Natural killer cell (primary cell): ENCODE results near the gene CDK5RAP1. TPM values are rescaled to one million over a fixed set of nuclear protein-coding genes. Genes with fewer than 3 reads are reported as not detected.

ENCODE experiments used
- ATAC-seq, 3 donors: fragments of 150-1000 bp in 2 of 3; fragments of 200-7000 bp in 1 of 3; cut with Tn5 transposase; 1 replicate in 1 of 3; 2 replicates in 2 of 3; pipeline ENCODE4 v1.10.0; 2021; ENCODE audit warnings: mild to moderate bottlenecking in 2 of 3, moderate library complexity in 2 of 3
- DNase-seq, 2 donors: peaks; one replicate each; pipeline versions ENCODE4 v3.0.0 to v3.0.0-alpha.2; 2013 to 2021; ENCODE audit warnings: mixed read lengths in 1 of 2
- H3K27ac ChIP-seq: one replicate; pipeline ENCODE4 v1.5.1; 2013; ENCODE audit warnings: mild to moderate bottlenecking, low read length
- H3K27me3 ChIP-seq: one replicate; pipeline ENCODE4 v1.6.1; 2013; ENCODE audit warnings: low read length; ENCODE audit not compliant: control insufficient read depth, insufficient read depth
- H3K36me3 ChIP-seq: one replicate; pipeline ENCODE4 v1.6.1; 2013; ENCODE audit warnings: low read length; ENCODE audit not compliant: control insufficient read depth, insufficient read depth
- H3K4me1 ChIP-seq: one replicate; pipeline ENCODE4 v1.6.1; 2013; ENCODE audit warnings: low read length; ENCODE audit not compliant: control insufficient read depth, insufficient read depth
- H3K4me3 ChIP-seq: one replicate; pipeline ENCODE4 v1.5.1; 2013; ENCODE audit warnings: low read length
- H3K9me3 ChIP-seq: one replicate; pipeline ENCODE4 v1.6.1; 2013; ENCODE audit warnings: low read length; ENCODE audit not compliant: control insufficient read depth, insufficient read depth
- H3K27ac Mint-ChIP-seq, 2 donors: one replicate each; pipeline ENCODE4 v1.8.0; 2022; ENCODE audit warnings: mild to moderate bottlenecking in 2 of 2, mixed read lengths in 2 of 2, moderate library complexity in 1 of 2
- H3K27me3 Mint-ChIP-seq, 2 donors: one replicate each; pipeline ENCODE4 v1.8.0; 2022; ENCODE audit warnings: low read depth in 2 of 2, mixed read lengths in 2 of 2
- H3K36me3 Mint-ChIP-seq: one replicate; pipeline ENCODE4 v1.8.0; 2022; ENCODE audit warnings: mixed read lengths
- H3K4me1 Mint-ChIP-seq, 2 donors: one replicate each; pipeline ENCODE4 v1.8.0; 2022; ENCODE audit warnings: mixed read lengths in 2 of 2
- H3K4me3 Mint-ChIP-seq: one replicate; pipeline ENCODE4 v1.8.0; 2022; ENCODE audit warnings: mild to moderate bottlenecking, moderate library complexity, mixed read lengths
- H3K9me3 Mint-ChIP-seq, 2 donors: one replicate each; pipeline ENCODE4 v1.8.0; 2022; ENCODE audit warnings: mixed read lengths in 2 of 2
- WGBS: methylation state at CpG from one replicate; pipeline ENCODE4 v1.1.7; 2013; ENCODE audit warnings: missing lambda C conversion rate; ENCODE audit not compliant: insufficient coverage; 5-methylcytosine and 5-hydroxymethylcytosine counted together
- intact Hi-C: fragments of 100-400 bp; cut with micrococcal nuclease; formaldehyde crosslinking; loops from one replicate; pipeline ENCODE4 v1.14.2; 2022
- total RNA-seq, 4 donors: library from RNA; stranded (reverse); fragments of 120-200 nt in 1 of 4; gene quantifications; one replicate each; pipeline versions ENCODE4 v1.2.3 to v1.2.4, GENCODE V29; 2013 to 2022
- TF ChIP-seq, protein P1 (sequence below): fragments of 200-600 bp; IDR thresholded peaks from one replicate; pipeline ENCODE4 v1.8.0; 2022; ENCODE audit warnings: antibody characterized with exemption

Gene CDK5RAP1
- total RNA-seq, 3 donors from 2014 or later (not counting 1 experiment from before 2014, with no cell fraction given) = 59.7 to 71.5 (median 62.6) TPM

DNA sequence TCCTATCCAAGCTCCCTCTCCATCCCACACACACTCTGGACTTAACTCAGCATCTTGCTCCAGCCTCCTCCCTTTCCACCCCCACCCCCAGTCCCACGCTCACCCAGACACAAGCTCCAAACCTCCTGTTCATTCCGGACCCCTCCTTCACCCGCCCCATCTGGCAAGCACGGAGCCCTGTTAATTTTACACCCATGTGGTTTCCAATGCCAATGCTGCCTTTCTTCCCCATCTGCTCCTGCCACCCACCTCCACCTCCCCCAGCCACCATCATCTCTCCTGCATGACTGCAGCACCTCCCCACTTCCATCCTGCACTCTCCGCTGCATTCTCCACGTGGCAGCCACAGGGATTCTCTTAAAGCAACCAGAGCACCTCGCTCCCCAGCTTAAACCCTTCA is 9.9 kb upstream of the CDK5RAP1 start:
- Mint-ChIP-seq H3K27ac (no peak overlapping the region), H3K4me1 (no peaks in the 10 kb centered on the region), H3K9me3 (no peaks in the 10 kb centered on the region), H3K36me3 (no peaks in the 10 kb centered on the region), H3K4me3 (no peak overlapping the region), H3K27me3 (no peaks in the 10 kb centered on the region)
- H3K36me3 ChIP-seq = no peaks in the 10 kb centered on the region
- TF ChIP-seq, protein P1, sequence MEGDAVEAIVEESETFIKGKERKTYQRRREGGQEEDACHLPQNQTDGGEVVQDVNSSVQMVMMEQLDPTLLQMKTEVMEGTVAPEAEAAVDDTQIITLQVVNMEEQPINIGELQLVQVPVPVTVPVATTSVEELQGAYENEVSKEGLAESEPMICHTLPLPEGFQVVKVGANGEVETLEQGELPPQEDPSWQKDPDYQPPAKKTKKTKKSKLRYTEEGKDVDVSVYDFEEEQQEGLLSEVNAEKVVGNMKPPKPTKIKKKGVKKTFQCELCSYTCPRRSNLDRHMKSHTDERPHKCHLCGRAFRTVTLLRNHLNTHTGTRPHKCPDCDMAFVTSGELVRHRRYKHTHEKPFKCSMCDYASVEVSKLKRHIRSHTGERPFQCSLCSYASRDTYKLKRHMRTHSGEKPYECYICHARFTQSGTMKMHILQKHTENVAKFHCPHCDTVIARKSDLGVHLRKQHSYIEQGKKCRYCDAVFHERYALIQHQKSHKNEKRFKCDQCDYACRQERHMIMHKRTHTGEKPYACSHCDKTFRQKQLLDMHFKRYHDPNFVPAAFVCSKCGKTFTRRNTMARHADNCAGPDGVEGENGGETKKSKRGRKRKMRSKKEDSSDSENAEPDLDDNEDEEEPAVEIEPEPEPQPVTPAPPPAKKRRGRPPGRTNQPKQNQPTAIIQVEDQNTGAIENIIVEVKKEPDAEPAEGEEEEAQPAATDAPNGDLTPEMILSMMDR = no peak
- ATAC-seq (no peak), DNase-seq (no peak)
- no peaks in the 10 kb centered on the region for H3K9me3 ChIP-seq
- H3K4me3 ChIP-seq = no peak overlapping the region
- WGBS = 94% methylated on average over 7 of the region's 7 CpGs
- no peak overlapping the region for H3K27ac ChIP-seq
- no peaks in the 10 kb centered on the region for H3K27me3 ChIP-seq
- intact Hi-C loops = no loop called here
- H3K4me1 ChIP-seq = peaks cover 17% of the 10 kb centered on the region

DNA sequence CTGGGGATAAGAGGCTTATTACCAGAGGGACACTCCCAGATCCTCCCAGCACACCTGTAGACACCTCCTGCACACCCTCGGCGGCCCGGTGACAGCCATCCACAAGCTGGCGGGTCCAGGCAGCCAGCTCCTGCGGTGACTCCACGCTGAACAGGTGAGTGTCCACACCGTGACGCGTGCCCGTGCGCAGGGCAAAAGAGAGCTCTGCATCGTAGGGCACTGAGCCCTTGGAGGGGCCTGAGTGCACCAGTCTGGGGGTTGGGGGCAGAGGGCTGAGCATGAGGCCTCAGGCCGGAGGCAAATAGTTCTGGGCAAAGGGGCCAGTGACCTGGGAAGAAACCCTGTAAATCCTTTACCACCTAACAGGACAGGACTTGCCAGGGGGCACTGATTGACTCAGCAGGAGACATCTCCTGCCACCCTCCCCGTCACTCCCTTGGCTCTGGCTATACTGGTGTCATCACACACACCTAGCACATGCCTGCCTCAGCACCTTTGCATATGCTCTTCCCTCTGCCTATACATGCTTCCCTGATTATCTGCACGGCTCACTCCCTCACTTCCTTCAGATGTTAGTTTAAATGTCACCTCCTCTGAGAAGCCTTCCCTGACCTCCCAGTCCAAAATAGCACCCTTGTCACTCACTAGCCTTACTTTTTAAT is 8.9 kb upstream of the CDK5RAP1 start:
- intact Hi-C loops = no loop called here
- Histone ChIP-seq H3K4me1 (peaks cover 17% of the 10 kb centered on the region), H3K36me3 (no peaks in the 10 kb centered on the region), H3K4me3 (no peak overlapping the region), H3K9me3 (no peaks in the 10 kb centered on the region), H3K27me3 (no peaks in the 10 kb centered on the region), H3K27ac (no peak overlapping the region)
- Mint-ChIP-seq H3K36me3 (no peaks in the 10 kb centered on the region), H3K4me3 (no peak overlapping the region), H3K27me3 (no peaks in the 10 kb centered on the region), H3K27ac (no peak overlapping the region), H3K9me3 (no peaks in the 10 kb centered on the region), H3K4me1 (no peaks in the 10 kb centered on the region)
- TF ChIP-seq, protein P1 = no peak
- DNase-seq (no peak), ATAC-seq (no peak)
- WGBS = 94% methylated on average over 15 of the region's 15 CpGs

DNA sequence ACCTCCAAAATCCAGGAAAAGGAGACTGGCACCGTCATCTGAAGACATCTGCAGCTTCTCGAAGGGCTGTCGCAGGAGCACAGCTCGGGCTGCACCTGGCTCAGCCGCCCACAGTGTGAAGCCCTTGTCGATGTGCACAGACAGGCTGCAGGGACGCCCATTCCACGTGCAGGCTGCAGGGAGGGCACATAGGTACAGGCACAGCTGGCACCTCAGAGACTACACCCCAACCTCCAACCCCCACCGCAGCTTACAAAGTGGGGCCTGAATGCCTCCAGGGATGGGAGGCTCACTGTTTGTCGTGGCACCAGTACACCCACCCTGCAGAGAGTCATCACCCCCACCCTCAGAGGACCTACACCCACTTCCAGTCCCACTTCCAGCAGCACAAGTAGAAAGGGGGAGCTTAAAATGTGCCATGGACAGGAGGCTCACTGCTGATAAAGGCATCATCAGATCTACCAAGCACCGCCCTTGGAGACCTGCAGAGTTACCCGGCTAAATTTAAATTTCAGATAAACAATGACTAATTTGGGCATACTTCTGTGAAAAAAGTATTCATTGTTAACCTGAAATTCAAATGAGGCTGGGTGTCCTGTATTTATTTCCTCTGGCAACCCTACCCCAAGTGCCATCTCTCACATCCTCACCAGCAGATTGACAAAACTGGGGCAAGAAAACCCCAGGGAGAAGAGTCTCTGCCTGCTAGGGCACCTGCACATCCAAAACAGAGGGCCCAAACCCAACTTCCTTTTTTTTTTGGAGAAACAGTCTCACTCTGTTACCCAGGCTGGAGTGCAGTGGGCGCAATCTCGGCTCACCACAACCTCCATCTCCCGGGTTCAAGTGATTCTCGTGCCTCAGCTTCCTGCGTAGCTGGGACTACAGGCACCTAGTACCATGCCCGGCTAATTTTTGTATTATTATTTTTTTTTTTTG is 7.7 kb upstream of the CDK5RAP1 start:
- H3K4me1 Mint-ChIP-seq = no peaks in the 10 kb centered on the region
- no peaks in the 10 kb centered on the region for H3K27me3 Mint-ChIP-seq
- Histone ChIP-seq H3K4me3 (no peak overlapping the region), H3K9me3 (no peaks in the 10 kb centered on the region), H3K4me1 (peaks cover 17% of the 10 kb centered on the region), H3K27ac (peak overlapping the region; percentile 8), H3K27me3 (no peaks in the 10 kb centered on the region), H3K36me3 (no peaks in the 10 kb centered on the region)
- DNase-seq (peak in 1 of 2 donors; percentile 14), ATAC-seq (no peak)
- 54% methylated on average over 17 of the region's 18 CpGs for WGBS
- TF ChIP-seq, protein P1 = no peak
- intact Hi-C loops = no loop called here
- no peaks in the 10 kb centered on the region for H3K36me3 Mint-ChIP-seq
- H3K9me3 Mint-ChIP-seq = no peaks in the 10 kb centered on the region
- H3K4me3 Mint-ChIP-seq = no peak overlapping the region
- no peak overlapping the region for H3K27ac Mint-ChIP-seq
